H54 (cell line): ENCODE results near the gene IKBKE.
"Not testable (repeated sequence)": the region's sequence is repeated elsewhere in the genome, so short reads cannot be mapped to it uniquely, and the experiment has no call there.

Source experiments
- DNase-seq: peaks from one replicate; pipeline ENCODE4 v3.0.0; 2011; ENCODE audit warnings: low spot score, mixed read lengths; ENCODE audit not compliant: insufficient read length
- FAIRE-seq: peaks from 3 replicates; lab custom pipeline; 2011; peaks lifted over from hg19 to GRCh38; lab: Jason Lieb, UNC
- POLR2A ChIP-seq: IDR thresholded peaks from 2 replicates; pipeline ENCODE4 v1.6.1; 2011; ENCODE audit warnings: low read depth, mild to moderate bottlenecking, low read length

IKBKE gene

DNA sequence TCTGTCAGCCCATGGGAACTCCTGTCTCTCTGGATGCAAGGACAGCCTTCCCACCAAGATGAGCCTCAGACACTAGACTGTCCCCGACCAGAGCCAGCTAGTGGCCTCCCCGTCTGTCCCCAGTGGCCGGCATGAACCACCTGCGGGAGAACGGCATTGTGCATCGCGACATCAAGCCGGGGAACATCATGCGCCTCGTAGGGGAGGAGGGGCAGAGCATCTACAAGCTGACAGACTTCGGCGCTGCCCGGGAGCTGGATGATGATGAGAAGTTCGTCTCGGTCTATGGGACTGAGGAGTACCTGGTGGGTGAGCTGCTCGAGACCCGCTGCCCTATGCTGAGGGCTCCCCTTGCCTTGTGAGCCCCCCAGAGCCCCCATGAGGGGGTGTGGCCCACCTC is 5.8 kb downstream of the IKBKE start:
- FAIRE-seq (no peak), DNase-seq (no peak)
- no peak for TF ChIP-seq POLR2A

DNA sequence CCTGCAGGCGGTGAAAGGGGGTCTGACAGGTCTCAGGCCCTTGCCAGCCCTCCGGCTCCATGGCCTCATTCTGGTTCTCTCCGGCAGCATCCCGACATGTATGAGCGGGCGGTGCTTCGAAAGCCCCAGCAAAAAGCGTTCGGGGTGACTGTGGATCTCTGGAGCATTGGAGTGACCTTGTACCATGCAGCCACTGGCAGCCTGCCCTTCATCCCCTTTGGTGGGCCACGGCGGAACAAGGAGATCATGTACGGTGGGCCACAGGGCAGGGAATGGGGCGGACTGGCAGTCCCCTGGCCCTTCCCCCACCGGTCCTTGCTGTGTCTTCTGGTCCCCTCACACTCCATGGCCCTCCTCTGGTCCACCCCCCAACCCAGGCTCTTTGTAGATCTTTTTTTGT is 6.3 kb downstream of the IKBKE start:
- DNase-seq (no peak), FAIRE-seq (no peak)
- TF ChIP-seq POLR2A, result no peak

DNA sequence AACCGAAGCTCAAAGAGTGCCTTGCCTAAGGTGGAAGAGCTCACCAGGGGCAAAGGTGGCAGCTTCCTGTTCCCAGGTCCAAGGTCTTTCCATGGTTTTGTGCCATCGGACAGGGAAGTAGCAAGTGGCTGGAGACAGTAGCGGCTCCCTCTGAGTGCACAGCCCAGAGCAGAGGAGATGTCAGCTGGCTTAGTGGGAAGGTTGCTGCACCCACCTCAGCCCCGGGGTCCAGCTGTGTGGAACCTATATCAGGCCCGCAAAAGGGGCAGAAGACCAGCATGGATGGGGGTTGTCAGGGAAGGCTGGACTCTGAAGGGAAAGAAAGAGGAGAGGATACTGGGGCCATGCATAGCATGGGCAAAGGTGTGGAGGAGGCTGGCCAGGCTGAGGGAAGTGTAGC is 6.8 kb downstream of the IKBKE start:
- no peak for DNase-seq
- no peak for FAIRE-seq
- no peak for TF ChIP-seq POLR2A

DNA sequence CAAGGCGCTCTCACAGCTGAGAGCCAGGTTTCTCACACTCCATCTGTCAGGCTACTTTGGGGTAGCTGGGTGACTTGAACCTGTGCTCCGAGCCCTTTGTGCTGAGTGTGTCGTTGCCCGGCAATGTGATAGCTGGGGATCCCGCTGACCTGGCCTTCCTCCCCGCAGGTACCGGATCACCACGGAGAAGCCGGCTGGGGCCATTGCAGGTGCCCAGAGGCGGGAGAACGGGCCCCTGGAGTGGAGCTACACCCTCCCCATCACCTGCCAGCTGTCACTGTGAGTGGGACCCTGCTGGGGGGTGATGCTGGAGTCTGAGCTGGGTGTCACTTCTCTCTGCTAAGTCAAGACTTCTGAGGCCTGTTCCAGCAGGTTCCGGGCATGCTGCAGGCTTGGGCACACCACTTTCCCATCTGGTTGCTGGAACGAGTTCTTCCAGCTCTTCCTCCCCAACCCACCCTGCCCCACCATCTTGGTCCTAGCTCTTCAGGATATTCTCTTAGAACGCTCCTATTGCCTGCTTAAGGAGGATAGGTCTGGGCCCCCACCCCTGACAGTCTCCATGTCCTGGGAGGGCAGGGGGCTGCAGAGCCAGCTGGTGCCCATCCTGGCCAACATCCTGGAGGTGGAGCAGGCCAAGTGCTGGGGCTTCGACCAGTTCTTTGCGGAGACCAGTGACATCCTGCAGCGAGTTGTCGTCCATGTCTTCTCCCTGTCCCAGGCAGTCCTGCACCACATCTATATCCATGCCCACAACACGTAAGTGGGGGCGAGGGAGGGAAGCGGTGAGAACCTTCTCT is 7.5 kb downstream of the IKBKE start:
- DNase-seq (no peak), FAIRE-seq (no peak)
- TF ChIP-seq POLR2A, result no peak

DNA sequence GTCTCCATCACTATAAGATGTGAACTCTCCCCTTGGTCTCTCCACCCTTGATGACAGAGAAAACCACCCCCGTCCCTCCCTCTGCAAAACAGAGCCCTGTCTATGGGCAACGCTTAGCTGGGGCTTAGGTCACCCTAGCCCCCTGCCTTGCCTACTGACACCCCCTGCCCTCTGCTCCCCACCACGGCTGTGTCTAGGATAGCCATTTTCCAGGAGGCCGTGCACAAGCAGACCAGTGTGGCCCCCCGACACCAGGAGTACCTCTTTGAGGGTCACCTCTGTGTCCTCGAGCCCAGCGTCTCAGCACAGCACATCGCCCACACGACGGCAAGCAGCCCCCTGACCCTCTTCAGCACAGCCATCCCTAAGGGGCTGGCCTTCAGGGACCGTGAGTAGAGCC is 8.5 kb downstream of the IKBKE start:
- FAIRE-seq (no peak), DNase-seq (no peak)
- TF ChIP-seq POLR2A, result no peak

DNA sequence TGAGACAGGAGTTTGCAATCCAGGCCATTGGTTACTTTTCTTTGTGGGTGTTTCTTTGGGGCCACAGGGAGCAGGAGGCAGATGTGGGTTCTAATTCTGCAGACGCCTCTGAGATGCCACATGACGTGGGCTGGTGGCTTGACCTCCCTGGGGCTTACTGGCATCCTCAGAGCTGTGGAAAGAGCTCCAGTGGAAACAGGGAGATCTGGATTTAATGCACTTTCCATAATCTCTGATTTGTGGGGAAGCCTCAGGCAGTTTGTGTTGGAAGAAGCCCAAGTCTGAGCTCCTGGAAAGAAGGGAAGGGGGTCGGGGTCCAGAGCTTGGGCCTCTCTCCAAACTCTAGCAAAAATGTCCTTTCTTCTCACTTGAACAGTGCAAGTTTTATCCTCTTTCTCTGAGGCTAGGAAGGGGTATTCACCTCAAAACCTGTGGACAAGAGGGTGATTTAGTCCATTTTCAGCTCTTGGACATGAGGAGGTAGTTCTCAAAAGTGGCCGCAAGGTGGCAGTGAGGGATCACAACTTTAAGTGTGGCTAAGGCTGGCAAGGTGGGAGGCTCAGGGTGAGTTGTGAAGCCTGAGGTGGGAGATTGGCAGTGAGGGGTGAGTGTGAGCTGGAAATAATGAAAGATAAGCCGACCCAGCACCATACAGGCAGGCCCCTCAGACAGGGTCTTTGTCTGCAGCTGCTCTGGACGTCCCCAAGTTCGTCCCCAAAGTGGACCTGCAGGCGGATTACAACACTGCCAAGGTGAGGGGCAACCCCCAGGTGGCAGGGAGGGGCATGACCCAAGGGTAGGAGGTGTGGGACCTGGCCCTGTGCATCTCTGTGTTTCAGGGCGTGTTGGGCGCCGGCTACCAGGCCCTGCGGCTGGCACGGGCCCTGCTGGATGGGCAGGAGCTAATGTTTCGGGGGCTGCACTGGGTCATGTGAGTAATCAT is 9.2 kb downstream of the IKBKE start:
- DNase-seq (peak; percentile 74), FAIRE-seq (no peak)
- TF ChIP-seq POLR2A, result no peak

DNA sequence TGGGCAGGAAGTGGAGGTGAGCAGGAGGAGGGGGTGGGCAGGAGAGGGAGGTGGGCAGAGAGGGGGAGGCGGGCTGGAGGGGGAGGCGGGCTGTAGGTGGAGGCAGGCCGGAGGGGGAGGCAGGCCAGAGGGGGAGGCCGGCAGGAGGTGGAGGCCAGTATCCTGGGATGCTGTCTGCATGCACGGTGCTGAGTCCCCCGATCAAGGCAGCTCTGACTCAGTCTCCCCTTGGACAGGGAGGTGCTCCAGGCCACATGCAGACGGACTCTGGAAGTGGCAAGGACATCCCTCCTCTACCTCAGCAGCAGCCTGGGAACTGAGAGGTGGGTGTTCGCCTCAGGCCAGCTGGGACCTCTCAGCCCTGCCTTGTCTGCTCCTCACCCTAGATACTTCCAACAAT is 9.9 kb downstream of the IKBKE start:
- FAIRE-seq (no peak), DNase-seq (no peak)
- TF ChIP-seq POLR2A, result no peak

DNA sequence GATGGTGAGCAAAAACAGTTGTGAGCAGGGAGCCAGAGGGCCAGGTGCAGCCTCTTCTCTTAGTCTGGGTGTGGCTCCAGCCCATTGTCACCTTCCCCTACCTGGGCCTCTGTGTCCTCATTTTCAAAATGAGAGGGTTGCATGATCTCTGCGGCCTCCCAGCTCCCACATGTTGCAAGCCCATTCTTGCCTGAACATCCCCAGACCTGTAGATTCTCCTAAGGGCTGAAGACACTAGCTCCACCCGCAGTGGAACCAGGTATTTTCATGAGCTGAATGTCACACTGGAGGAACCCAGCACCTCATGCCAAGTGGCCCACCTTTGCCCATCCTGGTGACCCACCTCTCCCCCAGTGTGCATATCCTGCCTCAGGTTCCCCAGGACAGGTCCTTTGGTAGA is 12.3 kb downstream of the IKBKE start:
- no peak for TF ChIP-seq POLR2A
- DNase-seq (no peak), FAIRE-seq (no peak)

DNA sequence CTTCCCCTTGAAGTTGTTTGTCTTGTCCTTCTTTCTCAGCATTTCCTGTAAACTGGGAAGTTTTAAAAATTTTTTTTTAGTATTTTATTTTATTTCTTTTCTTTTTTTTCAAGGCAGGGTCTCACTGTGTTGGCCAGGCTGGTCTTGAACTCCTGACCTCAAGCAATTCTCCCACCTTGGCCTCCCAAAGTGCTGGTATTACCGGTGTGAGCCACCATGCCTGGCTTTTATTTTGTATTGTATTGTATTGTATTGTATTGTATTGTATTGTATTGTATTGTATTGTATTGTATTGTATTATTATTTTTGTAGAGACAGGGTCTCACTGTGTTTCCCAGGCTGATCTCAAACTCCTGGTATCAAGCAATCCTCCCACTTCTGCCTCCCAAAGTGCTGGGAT is 13.6 kb downstream of the IKBKE start:
- not testable (repeated sequence) for DNase-seq, FAIRE-seq

DNA sequence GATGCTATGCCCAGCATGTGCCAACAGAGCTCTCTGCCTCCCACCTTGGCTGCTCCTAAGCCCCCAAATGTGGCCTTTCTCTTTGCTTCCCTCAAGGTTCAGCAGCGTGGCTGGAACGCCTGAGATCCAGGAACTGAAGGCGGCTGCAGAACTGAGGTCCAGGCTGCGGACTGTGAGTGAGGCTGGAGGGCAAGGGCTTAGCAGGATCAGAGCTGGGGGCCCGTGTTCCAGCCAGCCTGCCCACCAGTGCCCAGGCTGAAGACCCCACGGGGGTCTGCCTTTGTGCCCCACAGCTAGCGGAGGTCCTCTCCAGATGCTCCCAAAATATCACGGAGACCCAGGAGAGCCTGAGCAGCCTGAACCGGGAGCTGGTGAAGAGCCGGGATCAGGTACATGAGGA is 14.6 kb downstream of the IKBKE start:
- DNase-seq, result no peak
- no peak for TF ChIP-seq POLR2A
- no peak for FAIRE-seq

DNA sequence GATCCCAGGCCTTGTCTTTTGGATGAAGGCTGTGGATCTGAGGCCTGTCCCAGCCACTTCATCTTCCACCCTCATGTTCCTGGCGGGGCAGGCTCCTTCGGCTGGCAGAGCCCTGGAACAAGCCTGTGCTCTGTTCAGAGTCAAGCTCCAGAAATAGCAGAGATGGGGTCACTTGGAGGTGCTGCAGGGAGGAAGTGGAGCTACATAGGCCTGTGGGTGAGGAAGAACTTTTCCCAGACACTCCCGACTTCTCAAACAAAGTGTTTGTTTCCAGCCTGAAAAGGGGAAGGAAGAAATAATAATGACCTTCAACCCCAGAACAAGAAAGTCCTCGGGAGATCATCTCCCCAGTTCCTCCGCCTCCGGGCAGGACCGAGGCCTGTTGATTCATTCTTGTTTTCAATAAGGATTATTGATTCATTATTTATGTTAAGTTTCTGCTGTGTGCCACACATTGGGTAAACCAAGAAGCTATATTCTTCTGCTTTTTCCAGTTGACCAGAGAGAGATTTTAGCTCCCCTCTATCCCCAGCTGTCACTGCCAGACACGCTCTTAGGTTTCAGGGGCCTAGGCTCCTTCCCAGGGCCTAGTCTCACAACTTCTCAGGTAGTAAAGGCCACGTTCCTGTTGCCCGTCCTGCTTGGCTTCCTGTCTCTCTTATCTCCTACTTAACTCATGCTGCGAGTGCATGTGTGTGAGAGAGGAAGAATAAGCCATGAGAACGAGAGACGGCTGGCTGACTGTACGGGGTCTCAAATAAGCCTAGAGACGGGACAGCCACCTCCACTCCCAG is 16.9 kb downstream of the IKBKE start:
- no peak for TF ChIP-seq POLR2A
- DNase-seq (no peak), FAIRE-seq (no peak)

DNA sequence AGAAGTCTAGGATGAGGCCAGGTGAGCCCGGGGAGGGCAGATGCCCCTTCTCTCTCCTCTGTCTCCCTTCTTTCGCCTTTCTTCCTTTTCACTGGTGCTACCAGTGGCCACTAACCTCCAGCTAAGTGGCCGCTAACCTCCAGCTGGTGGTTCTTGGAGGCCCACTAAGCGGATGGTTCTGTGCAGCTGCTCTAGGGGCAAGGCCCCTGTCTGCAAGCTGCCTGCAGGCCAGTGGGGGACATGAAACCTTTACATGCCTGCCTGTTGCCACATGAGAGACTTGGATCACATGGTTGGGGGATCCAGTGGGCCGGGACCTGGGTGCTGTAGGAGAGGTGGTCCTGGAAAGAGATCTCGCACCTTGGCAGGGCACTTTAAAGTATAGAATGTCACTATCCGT is 17.7 kb downstream of the IKBKE start:
- DNase-seq (no peak), FAIRE-seq (no peak)
- no peak for TF ChIP-seq POLR2A

DNA sequence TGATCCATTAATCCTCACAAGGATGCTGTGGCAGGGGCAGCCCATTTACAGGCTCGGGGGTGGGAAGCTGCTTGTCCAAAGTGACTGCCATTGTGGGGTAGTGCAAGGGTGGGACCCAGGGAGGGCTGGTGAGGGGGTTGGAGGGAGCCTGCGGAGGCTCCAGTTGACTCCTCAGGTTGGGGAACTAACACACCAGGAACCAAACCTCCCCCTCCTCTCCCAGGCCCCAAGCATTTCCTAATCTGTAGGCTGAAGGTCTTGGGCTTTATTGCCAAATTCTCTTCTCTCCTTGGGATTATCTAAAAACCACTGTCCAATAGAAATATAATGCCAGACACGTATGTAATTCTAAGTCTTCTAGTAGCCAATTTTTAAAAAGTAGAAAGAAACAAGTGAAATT is 18.2 kb downstream of the IKBKE start:
- FAIRE-seq, result no peak
- DNase-seq, result no peak
- TF ChIP-seq POLR2A, result no peak
